ENCODE measurements around the gene TAGLN.

GRCh38 chr11:117194267-117194666, 4.9 kb upstream of the TAGLN start:
- TF ChIP-seq CTCF (IDR thresholded peaks at IDR 0.05) (no peak), POLR2A (IDR thresholded peaks at IDR 0.05) (no peak)
